Astrocyte (in vitro differentiated cells and primary cell): ENCODE results near the gene COL28A1. TPM values are rescaled to one million over a fixed set of nuclear protein-coding genes. Genes with fewer than 3 reads are reported as not detected.

Experiments
- DNase-seq: peaks from one replicate; pipeline ENCODE4 v3.0.0-alpha.2; 2010; ENCODE audit warnings: low read depth
- FAIRE-seq: peaks from 2 replicates; lab custom pipeline; 2011; peaks lifted over from hg19 to GRCh38; lab: Jason Lieb, UNC
- H2AFZ ChIP-seq: 2 replicates; pipeline ENCODE4 v1.6.0; 2012; ENCODE audit warnings: low read depth, low read length, inconsistent platforms
- H3K27ac ChIP-seq: 2 replicates; pipeline ENCODE4 v1.5.1; 2011; ENCODE audit warnings: low read depth, low read length, inconsistent platforms
- H3K27me3 ChIP-seq: 2 replicates; pipeline ENCODE4 v1.6.0; 2011; ENCODE audit warnings: low read length, inconsistent platforms; ENCODE audit not compliant: insufficient read depth
- H3K36me3 ChIP-seq: 2 replicates; pipeline ENCODE4 v1.5.1; 2011; ENCODE audit warnings: low read length, inconsistent platforms; ENCODE audit not compliant: insufficient read depth
- H3K4me1 ChIP-seq: 2 replicates; pipeline ENCODE4 v1.5.1; 2011; ENCODE audit warnings: low read length, inconsistent platforms; ENCODE audit not compliant: insufficient read depth
- H3K4me2 ChIP-seq: 2 replicates; pipeline ENCODE4 v1.6.0; 2012; ENCODE audit warnings: low read length, inconsistent platforms
- H3K4me3 ChIP-seq: 2 replicates; pipeline ENCODE4 v1.5.1; 2011; ENCODE audit warnings: low read depth, mild to moderate bottlenecking, low read length, inconsistent platforms; ENCODE audit not compliant: insufficient read depth
- H3K79me2 ChIP-seq: 2 replicates; pipeline ENCODE4 v1.6.0; 2012; ENCODE audit warnings: mild to moderate bottlenecking, low read length, inconsistent platforms; ENCODE audit not compliant: insufficient read depth
- H3K9ac ChIP-seq: 2 replicates; pipeline ENCODE4 v1.6.0; 2012; ENCODE audit warnings: mild to moderate bottlenecking, low read length, inconsistent platforms
- H3K9me3 ChIP-seq: 2 replicates; pipeline ENCODE4 v1.5.1; 2012; ENCODE audit warnings: low read depth, mild to moderate bottlenecking, low read length, inconsistent platforms; ENCODE audit not compliant: insufficient read depth
- H4K20me1 ChIP-seq: 2 replicates; pipeline ENCODE4 v1.6.0; 2012; ENCODE audit warnings: low read length, inconsistent platforms; ENCODE audit not compliant: insufficient read depth
- H3K27ac Mint-ChIP-seq: one replicate; pipeline ENCODE4 v1.8.0; 2021; ENCODE audit warnings: mild to moderate bottlenecking, mixed read lengths; ENCODE audit not compliant: unreplicated experiment
- H3K27me3 Mint-ChIP-seq: one replicate; pipeline ENCODE4 v1.8.0; 2021; ENCODE audit warnings: low read depth, mixed read lengths; ENCODE audit not compliant: unreplicated experiment
- H3K36me3 Mint-ChIP-seq: one replicate; pipeline ENCODE4 v1.8.0; 2021; ENCODE audit warnings: low read depth, mixed read lengths; ENCODE audit not compliant: unreplicated experiment
- H3K4me1 Mint-ChIP-seq: one replicate; pipeline ENCODE4 v1.8.0; 2021; ENCODE audit warnings: low read depth, mixed read lengths; ENCODE audit not compliant: unreplicated experiment
- H3K4me3 Mint-ChIP-seq: one replicate; pipeline ENCODE4 v1.8.0; 2021; ENCODE audit warnings: mild to moderate bottlenecking, moderate library complexity, mixed read lengths; ENCODE audit not compliant: unreplicated experiment
- H3K9me3 Mint-ChIP-seq: one replicate; pipeline ENCODE4 v1.8.0; 2021; ENCODE audit warnings: mild to moderate bottlenecking, mixed read lengths; ENCODE audit not compliant: unreplicated experiment
- CTCF ChIP-seq: IDR thresholded peaks from 2 replicates; pipeline ENCODE4 v1.5.1; 2011; ENCODE audit warnings: low read depth, mild to moderate bottlenecking, inconsistent platforms, low read length, moderate library complexity; ENCODE audit not compliant: insufficient read depth
- EZH2 ChIP-seq: IDR thresholded peaks from 2 replicates; pipeline ENCODE4 v1.6.1; 2012; ENCODE audit warnings: mild to moderate bottlenecking, low read length, inconsistent platforms; ENCODE audit not compliant: insufficient read depth
- total RNA-seq: library from RNA; stranded (reverse); gene quantifications from 2 replicates; pipeline ENCODE4 v1.2.1, GENCODE V29; 2021

The COL28A1 gene
- total RNA-seq, 1 donor from 2014 or later = 0.11 TPM

DNA sequence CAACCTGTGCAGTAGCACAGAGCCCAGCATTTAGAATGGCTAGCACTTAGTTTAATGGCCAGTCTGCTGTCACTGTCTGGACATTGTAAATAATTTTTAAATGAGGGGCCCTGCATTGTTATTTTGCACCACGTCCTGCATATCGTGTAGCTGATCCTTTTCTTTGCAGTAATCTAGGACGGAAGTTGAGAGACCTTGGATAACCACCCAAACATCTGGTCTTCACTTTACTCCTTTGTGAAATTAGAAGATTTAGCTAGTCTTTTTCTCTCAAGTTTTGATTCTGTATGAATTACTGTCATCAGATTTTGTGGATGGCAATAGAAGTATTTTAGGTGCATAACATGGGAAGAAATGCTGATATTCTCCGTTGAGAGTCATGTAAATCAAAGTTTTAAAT is 32.9 kb upstream of the COL28A1 start:
- peaks cover 5% of the 10 kb centered on the region for H3K36me3 ChIP-seq
- Mint-ChIP-seq H3K27ac (no peak overlapping the region), H3K27me3 (no peaks in the 10 kb centered on the region), H3K36me3 (peaks cover 8% of the 10 kb centered on the region), H3K4me1 (peaks cover 5% of the 10 kb centered on the region), H3K9me3 (no peaks in the 10 kb centered on the region), H3K4me3 (no peak overlapping the region)
- no peak overlapping the region for H2AFZ ChIP-seq
- no peak for TF ChIP-seq EZH2
- TF ChIP-seq CTCF = no peak
- peak overlapping the region; percentile 83 for H3K4me2 ChIP-seq
- no peak for DNase-seq
- H3K9ac ChIP-seq = no peak overlapping the region
- no peak overlapping the region for H3K4me3 ChIP-seq
- peaks cover 17% of the 10 kb centered on the region for H3K4me1 ChIP-seq
- peaks cover 14% of the 10 kb centered on the region for H4K20me1 ChIP-seq
- H3K79me2 ChIP-seq = peaks cover 63% of the 10 kb centered on the region
- H3K27ac ChIP-seq = no peak overlapping the region
- no peak for FAIRE-seq
- no peaks in the 10 kb centered on the region for H3K9me3 ChIP-seq
- no peaks in the 10 kb centered on the region for H3K27me3 ChIP-seq

GRCh38 chr7:7567898-7568531 is 32.3 kb upstream of the COL28A1 start:
- H3K27ac Mint-ChIP-seq = no peak overlapping the region
- Histone ChIP-seq H4K20me1 (peaks cover 14% of the 10 kb centered on the region), H3K27ac (no peak overlapping the region), H3K9ac (peak overlapping the region; percentile 91), H3K36me3 (peaks cover 5% of the 10 kb centered on the region), H3K4me2 (peak overlapping the region; percentile 83), H3K27me3 (no peaks in the 10 kb centered on the region), H3K79me2 (peaks cover 57% of the 10 kb centered on the region), H3K4me3 (peak overlapping the region; percentile 88), H3K9me3 (no peaks in the 10 kb centered on the region), H3K4me1 (peaks cover 17% of the 10 kb centered on the region), H2AFZ (no peak overlapping the region)
- peaks cover 6% of the 10 kb centered on the region for H3K36me3 Mint-ChIP-seq
- peak overlapping the region; percentile 86 for H3K4me3 Mint-ChIP-seq
- H3K4me1 Mint-ChIP-seq = peaks cover 5% of the 10 kb centered on the region
- FAIRE-seq (no peak), DNase-seq (no peak)
- no peaks in the 10 kb centered on the region for H3K9me3 Mint-ChIP-seq
- H3K27me3 Mint-ChIP-seq = no peaks in the 10 kb centered on the region
- TF ChIP-seq CTCF (no peak), EZH2 (no peak)
